MV-4-11 (cell line): ENCODE measurements around the gene ARFGAP3.
"Not testable (repeated sequence)": the region's sequence is repeated elsewhere in the genome, so short reads cannot be mapped to it uniquely, and the experiment has no call there.

ENCODE experiments used
- DNase-seq: peaks from one replicate; lab custom pipeline; 2025; lab: John Stamatoyannopoulos, UW

ARFGAP3 gene

DNA sequence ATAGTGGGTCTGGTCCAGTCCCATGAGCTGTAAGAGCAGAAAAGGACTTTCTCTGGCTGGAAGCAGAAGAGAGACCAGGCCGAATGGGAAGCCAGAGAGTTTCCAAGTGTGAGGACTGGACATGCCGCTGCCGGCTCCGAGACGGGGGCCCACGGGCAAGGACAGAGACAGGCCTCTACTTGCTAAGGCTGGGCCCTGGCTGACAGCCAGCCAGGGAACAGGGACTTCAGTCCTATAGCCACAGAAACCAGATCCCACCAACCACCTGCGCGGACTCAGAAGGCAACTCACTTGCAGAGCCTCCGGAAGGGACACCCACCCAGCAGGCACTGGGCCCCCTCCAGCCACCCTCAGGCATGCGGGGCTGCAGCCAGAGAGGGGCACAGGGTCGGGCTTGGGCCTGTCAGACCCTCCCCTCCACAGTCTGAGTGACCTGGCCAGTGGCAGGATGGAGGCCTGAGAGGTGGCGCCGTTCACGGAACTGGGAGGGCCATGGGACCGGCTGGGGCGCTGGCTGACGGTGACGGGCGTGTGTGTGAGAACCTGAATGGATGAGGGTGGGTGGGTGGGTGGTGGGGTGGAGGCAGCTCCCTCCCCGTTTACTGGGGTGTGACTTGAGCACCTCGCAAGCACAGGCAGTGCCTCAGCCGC lies 88.6 kb downstream of the ARFGAP3 start:
- no peak for DNase-seq

DNA sequence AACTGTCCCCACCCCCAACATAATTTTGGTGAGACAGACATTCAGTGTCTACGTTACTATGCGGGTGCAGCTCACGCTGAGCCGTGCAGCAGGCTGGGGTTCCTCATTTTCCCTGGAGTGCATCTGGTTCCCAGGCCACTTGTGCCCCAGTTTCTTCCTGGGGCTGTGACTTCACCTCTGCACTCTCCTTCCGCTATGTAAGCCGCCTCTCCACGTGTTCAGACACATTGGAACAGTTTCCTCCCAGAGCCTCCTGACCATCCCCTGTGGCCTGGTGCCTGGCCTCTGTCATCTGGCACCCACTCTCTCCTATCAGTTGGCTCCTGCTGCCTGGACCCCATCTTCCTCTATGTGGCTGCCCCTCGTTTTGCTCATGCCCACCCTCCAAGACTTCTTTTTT lies 90.2 kb downstream of the ARFGAP3 start:
- DNase-seq = peak; percentile 71

DNA sequence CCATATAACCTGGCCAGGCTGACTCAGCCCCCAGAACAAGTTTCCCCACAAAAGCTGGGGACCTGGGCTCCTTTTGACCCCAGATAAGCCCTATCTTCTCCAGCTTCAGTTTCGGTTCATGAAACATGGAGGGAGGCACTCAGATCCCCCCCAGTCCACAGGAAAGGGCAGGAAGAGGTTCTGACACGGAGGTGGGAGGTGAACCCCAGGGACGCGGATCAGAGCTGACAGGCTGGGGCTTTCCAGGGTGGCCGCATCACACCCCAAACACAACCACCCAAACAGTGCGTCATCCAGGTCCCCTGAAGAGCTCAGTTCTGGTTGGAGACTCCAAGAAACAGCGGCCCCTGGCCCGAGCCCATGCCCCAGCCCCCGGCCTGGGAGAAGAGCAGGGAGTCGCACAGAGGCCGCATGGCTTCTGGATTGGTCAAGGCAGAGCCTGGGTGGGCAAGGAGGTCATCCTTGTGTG lies 92.1 kb downstream of the ARFGAP3 start:
- DNase-seq = peak; percentile 48

DNA sequence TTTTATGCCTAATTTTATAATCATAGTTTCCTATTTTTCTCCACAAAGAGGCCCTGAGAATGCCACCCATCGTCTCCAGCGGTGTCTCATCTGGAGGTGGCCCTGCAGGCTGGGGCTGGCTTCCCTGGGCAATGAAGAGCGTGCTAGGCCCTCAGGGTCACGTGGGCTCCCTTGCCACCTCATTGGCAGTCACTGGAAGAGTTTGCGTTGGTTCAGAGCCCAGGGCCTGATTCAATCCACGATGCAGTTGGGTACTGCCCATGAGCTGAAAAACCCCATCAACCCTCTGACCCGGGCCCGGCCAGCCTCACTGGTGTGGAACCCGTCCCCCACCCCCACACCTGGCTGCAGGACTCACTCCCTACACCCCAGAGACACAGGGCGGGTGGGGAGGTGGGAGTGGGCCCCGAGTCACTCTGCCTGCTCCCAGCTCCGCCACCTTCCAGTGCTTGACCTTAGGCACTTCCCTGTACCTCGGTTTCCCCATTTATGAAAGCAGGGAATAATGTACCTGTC lies 93.0 kb downstream of the ARFGAP3 start:
- DNase-seq = no peak

- DNase-seq = no peak
Observed at GRCh38 chr22:42760806-42761565, 96.1 kb downstream of the ARFGAP3 start.

- DNase-seq = peak; percentile 47
Observed at GRCh38 chr22:42758931-42759629, 98.0 kb downstream of the ARFGAP3 start.

DNA sequence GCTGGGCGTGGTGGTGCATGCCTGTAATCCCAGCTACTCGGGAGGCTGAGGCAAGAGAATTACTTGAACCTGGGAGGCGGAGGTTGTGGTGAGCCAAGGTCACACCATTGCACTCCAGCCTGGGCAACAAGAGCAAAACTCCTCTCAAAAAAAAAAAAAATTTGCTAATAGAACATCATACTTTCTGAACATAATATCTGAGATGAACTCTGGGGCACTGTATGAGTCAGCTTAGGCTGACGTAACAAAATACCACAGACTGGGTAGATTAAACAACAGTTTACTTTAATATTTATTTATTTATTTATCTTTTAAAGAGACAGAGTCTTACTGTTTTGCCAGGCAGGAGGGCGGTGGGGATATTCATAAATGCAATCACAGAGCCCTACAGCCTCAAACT lies 101.5 kb downstream of the ARFGAP3 start:
- DNase-seq = not testable (repeated sequence)

DNA sequence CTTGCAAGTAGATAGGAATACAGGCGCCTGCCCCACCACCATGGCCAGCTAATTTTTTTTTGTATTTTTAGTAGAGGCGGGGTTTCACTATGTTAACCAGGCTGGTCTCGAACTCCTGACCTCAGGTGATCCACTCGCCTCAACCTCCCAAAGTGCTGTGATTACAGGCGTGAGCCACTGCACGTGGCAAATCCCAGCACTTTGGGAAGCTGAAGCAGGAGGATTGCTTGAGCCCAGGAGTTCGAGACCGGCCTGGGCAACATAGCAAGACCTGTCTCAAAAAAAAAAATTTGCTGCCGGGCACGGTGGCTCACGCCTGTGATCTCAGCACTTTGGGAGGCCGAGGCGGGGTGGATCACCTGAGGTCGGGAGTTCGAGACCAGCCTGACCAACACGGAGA lies 102.0 kb downstream of the ARFGAP3 start:
- not testable (repeated sequence) for DNase-seq

GRCh38 chr22:42754658-42755057 lies 102.4 kb downstream of the ARFGAP3 start:
- DNase-seq = peak; percentile 32

- no peak for DNase-seq
Observed at GRCh38 chr22:42752912-42753311, 104.2 kb downstream of the ARFGAP3 start.

DNA sequence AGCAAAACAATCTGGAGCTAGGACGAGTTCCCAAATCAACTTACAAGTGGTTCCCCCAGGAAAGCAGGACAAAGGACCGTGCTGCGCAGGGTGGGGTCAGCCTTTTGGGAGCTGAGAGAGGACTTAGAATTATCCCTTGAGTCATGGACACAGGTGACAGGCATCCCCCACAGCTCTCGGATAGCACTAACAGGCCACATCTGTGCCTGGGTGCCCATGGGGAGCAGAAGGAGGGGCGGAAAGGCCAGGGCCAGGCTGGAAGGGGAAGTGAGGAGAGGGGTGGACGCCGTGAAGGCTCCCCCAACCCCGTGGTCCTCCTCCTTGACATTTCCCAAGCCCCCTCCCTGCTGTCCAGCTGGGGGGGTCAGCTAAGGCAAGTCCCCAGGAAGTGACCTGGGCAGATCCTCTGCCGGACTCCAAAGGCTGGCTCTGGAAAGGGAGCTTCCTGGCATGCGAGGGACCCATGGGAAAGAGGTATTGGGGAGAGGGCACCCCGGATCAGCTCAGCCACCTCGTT lies 104.8 kb downstream of the ARFGAP3 start:
- no peak for DNase-seq

DNA sequence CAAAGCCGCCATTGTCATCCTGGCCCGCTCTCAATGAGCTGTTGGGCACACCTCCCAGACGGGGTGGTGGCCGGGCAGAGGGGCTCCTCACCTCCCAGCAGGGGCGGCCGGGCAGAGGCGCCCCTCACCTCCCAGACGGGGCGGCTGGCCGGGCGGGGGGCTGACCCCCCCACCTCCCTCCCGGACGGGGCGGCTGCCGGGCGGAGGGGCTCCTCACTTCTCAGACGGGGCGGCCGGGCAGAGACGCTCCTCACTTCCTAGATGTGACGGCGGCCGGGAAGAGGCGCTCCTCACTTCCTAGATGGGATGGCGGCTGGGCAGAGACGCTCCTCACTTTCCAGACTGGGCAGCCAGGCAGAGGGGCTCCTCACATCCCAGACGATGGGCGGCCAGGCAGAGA lies 106.7 kb downstream of the ARFGAP3 start:
- DNase-seq = not testable (repeated sequence)

GRCh38 chr22:42747701-42748513 lies 109.2 kb downstream of the ARFGAP3 start:
- peak; percentile 67 for DNase-seq
